AG08395 (cell line): ENCODE results near the gene ZNF275.
"Not testable (repeated sequence)": the region's sequence is repeated elsewhere in the genome, so short reads cannot be mapped to it uniquely, and the experiment has no call there.

Experiments
- DNase-seq: peaks from one replicate; pipeline ENCODE4 v3.0.0; 2012; ENCODE audit warnings: mixed read lengths, low spot score

Gene ZNF275

DNA sequence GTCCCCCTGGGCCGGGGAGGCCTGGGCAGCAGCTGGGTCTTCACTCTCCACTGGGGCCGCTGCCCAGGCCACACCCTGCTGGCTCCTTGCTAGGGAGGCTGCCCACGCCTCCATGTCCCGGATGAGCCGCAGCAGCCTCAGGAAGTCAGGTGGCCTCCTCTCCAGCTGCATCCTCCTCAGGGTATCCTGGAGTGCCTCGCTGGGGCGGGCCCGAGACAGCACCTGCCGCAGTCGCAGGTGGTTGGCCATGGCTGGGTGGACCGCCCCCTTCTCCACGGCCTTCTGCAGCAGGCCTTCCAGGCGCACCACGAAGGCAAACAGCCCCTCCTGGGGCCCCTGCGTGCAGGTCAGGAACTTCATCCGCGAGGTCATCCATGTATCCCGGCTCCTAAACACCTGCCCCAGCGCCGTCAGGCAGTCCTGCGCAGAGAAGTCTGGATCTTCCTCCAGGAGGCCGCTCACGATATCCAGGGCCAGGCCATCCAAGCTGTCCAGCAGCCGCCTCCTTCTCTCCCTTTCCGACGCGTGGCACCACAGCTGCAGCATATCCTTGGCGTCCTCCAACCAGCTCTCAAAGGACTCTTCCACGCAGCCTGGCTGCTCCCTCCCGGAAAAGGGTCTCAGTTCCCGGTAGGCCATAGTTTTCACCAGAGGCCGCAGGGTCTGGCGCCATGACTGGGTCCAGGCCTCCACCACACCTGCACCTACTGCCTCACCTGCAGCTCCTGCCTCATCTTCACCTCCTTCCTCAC, 14.5 kb upstream of the ZNF275 start:
- no peak for DNase-seq

DNA sequence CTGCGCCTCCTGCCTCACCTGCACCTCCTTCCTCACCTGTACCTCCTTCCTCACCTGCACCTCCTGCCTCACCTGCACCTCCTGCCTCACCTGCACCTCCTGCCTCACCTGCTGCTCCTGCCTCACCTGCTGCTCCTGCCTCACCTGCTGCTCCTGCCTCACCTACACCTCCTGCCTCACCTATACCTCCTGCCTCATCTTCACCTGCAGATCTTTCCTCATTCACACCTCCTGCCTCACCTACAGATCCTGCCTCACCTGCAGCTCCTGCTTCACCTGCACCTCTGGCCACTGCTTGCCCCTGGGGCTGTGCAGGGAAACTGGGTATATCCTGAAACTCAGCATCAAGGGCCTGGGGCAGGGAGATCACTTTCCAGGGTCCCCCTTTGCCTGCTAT, 13.9 kb upstream of the ZNF275 start:
- DNase-seq = not testable (repeated sequence)

GRCh38 chrX:153320555-153321184, 13.3 kb upstream of the ZNF275 start:
- no peak for DNase-seq

DNA sequence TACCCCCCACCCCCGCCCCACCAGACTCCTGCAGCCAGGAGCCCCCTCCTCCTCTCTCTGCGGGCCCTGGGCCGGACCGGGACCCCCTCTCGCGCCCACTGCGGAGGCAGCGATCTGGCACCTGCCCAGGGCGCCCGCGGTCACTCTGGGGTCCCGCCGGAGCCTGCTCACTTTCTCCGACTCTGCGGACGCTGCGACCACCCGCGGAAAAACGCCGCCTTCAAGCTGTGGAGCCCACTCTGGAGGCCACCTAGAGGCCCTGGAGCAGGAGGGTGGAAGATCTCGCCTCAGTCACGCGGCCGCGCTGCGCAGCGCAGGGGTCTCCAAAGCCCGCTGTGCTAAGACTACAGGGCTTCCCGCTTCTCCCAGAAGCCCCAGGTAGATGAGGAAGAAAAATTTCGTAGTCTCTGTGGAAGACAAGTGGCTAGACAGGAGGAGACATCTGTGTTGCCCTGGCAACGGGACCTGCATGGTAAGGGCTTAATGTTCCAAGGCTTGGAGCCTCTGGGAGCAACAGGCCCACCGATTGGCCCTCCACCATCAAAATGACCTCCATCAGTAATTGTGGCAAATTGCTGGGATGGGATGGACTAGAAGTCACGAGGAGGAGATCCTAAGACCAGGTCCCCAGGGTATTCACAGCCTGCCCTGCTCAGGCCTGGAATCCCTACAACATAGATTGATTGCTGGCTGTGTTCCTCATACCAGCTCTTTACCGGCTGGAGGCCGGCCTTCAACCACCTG, 12.4 kb upstream of the ZNF275 start, which contains the start of gene PNMA6F:
PNMA6F (minus strand) TSS at position 387 of the 744 bp plus-strand sequence. CDS start 1,093 bp downstream, outside the sequence.
- DNase-seq = no peak

GRCh38 chrX:153327561-153327960, 6.4 kb upstream of the ZNF275 start:
- DNase-seq = no peak

DNA sequence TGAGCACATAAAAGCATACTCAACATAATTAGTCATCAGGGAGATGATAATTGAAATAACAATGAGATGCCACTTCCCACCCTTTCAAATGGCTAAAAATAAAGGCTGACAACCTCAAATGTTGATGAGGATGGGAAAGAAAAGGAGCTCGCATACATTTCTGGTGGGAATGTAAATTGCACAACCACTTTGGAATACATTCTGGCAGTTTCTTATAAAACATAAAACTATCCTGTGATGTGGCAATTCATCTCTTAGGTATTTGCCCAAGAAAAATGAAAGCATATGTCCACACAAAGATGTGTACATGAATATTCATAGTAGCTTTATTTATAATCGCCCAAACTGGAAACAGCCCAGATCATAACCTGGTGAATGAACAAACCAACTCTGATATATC, 687 bp upstream of the ZNF275 start:
- DNase-seq = no peak

GRCh38 chrX:153334654-153335295, 822 bp downstream of the ZNF275 start:
- DNase-seq = no peak

- no peak for DNase-seq
Measured at GRCh38 chrX:153336121-153336894, 2.4 kb downstream of the ZNF275 start.

GRCh38 chrX:153336988-153337387, 3.0 kb downstream of the ZNF275 start:
- DNase-seq = no peak

DNA sequence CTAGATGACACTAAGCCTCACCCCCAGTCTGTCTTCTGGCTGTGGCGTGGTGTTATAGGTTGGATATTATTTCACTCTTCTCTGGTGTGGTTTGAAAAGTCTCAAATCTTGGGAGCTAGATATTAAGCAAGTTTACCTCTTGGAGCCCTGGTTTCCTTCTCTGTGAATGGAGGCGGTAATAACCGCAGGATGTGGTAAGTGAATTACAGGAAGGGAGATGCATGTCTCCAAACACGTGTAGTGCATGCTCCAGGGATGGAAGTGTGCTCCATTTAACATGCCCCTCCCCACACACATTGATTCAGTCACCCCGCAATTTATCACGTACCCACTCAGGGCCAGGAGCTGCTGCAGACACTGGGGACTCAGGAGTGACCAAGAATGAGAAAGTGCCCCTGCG, 4.9 kb downstream of the ZNF275 start:
- no peak for DNase-seq

- no peak for DNase-seq
Measured at GRCh38 chrX:153339662-153340061, 5.7 kb downstream of the ZNF275 start.

- no peak for DNase-seq
Measured at GRCh38 chrX:153340111-153340510, 6.2 kb downstream of the ZNF275 start.

DNA sequence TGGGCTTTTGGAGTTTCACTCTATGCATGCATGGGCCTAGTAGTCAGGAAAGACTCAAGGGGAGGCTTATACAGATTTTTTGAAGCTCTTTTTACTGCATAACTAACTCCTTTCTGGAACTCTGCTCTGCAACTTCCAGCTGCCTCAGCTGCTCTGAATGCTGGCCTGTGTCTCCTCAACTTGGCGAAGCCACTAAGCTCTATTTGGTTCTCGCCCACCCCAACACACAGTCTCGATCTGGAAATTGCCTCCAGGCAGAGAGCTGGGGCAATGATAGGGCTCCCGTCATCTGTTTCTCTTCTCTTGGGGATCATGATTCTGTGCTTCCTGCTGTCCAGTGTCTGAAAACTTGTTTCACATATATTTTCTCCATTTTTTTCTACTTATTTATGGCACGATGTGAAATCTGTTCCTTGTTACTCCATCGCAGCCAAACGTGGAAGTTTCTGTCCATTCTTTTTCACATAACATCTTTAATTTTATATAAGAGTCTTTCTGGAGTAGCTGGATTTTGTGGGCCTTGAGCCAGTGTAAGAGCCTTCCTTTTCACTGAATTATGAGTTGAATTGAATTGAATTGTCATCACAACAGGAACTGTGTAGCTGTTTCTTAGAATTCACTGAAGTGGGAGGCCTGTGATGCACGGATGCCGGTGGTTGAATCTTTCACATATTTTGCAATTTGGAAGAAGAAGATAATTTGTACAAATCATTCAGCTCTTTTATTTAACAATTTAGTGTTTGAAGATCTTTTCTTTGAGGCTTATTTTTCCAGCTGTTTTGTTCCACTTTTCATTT, 9.0 kb downstream of the ZNF275 start:
- no peak for DNase-seq

- DNase-seq = no peak
Measured at GRCh38 chrX:153343674-153344073, 9.7 kb downstream of the ZNF275 start.

DNA sequence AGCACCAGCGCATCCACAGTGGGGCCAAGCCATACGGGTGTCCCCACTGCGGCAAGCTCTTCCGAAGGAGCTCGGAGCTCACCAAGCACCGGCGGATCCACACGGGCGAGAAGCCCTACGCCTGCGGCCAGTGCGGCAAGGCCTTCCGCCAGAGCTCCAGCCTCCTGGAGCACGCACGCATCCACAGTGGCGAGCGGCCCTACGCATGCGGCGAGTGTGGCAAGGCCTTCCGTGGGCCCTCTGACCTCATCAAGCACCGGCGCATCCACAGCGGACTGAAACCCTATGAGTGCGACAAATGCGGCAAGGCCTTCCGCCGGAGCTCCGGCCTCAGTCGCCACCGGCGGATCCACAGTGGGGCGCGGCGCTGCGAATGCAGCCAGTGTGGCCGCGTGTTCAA, 13.6 kb downstream of the ZNF275 start:
- no peak for DNase-seq

- DNase-seq = no peak
Measured at GRCh38 chrX:153348421-153348820, 14.5 kb downstream of the ZNF275 start.

DNA sequence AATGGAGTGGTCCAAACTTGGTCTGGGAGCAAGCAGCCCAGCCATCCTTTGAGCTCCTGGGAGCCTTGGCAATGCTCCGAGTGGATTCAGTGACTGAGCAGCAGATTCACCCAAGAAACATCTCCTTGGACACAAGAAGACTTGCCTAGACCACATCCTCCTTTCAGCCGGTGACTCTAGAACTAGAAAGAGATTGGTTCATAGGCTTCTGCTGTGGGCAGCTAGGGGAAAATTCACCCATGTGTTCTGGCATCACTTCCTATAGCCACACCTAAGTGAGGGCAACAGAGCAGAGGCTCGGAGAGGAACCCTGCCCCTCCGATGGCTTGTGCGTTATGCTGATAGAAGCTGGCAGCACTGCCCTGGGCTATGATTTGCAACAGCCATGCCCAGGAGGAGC, 16.0 kb downstream of the ZNF275 start:
- no peak for DNase-seq

DNA sequence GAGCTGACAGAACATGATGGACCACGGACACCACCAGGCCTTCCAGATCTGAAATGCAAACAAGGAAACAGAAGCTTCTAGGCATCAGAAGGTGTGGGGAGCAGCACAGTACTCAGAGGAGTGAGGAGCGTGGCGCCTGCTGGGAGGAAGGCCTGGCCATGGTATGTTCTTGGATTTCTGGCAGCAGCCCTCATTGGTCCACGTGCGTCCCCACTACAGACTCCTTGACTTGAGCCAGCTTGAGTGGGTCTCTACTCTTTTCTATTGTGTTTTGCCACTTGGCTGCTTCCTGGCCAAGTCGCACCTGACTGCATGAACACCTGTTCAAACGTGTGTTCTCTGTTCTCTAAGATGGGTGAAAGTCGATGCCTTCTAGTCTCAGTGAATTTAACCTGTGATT, 18.0 kb downstream of the ZNF275 start:
- no peak for DNase-seq

- no peak for DNase-seq
Measured at GRCh38 chrX:153352858-153353257, 18.9 kb downstream of the ZNF275 start.

GRCh38 chrX:153353416-153353815, 19.5 kb downstream of the ZNF275 start:
- no peak for DNase-seq

DNA sequence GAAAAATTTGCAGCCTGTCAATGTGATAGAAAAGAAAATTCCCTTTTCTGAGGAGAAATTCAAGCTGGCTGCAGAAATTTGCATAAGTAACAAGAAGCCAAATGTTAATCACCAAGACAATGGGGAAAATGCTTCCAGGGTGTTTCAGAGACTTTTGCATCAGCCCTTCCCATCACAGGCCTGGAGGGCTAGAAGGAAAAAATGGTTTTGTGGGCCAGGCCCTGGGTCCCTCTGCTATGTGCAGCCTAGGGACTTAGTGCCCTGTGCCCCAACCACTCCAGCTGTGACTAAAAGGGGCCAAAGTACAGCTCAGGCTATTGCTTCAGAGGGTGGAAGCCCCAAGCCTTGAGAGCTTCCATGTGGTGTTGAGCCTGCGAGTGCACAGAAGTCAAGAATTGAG, 23.9 kb downstream of the ZNF275 start:
- DNase-seq = no peak
